ENCODE data around the gene SUCO. TPM values are rescaled to one million over a fixed set of nuclear protein-coding genes. Genes with fewer than 3 reads are reported as not detected.

The SUCO gene
- total RNA-seq, 1 experiment from 2014 or later: 37.7 TPM

DNA sequence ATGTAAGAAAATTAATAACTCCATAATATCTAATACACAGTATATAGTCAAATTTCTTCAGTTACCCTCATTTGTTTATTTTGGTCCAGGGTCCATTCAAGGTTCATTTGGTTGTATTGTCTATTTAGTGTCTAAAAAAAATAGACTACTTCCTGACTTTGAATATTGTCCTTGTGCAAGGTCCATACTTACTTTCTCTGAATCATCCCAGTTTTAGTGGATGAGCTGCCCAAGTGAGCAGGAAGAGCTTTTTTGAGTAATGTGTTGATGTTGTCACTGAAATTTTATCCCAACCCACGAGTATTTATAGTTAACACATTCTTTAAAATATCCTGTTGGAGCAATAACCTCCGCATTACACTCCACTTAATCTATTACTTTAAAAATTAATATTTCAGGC lies 80.3 kb downstream of the SUCO start:
- no peaks in the 10 kb centered on the region for H3K9me3 ChIP-seq (ENCODE audit: control insufficient read depth, low read depth, low read length)
- H3K9me3 Mint-ChIP-seq: peaks cover 10 to 11% of the 10 kb centered on the region in 2 experiments; a peak in 4 of 5 replicates
- H4K91ac ChIP-seq (ENCODE audit: insufficient read length, low read depth, low read length): no peak overlapping the region
- H4K20me1 ChIP-seq (ENCODE audit: control insufficient read depth, insufficient read depth, insufficient read length): no peaks in the 10 kb centered on the region
- no CpG with 5 or more reads among the region's 2 CpGs for WGBS (ENCODE audit: extremely low coverage, insufficient read length, low lambda C conversion rate)
- no peak overlapping the region for H3K14ac ChIP-seq (ENCODE audit: insufficient read depth, low read length)
- no peak overlapping the region for H4K8ac ChIP-seq (replicated peaks; ENCODE audit: insufficient read length, low read depth, low read length)
- H3K18ac ChIP-seq (ENCODE audit: insufficient read length, low read depth, low read length): no peak overlapping the region
- no peak overlapping the region for H2AFZ ChIP-seq (ENCODE audit: low read length)
- no peak overlapping the region for H3K27ac ChIP-seq (ENCODE audit: insufficient read length, low read depth, low read length)
- H3K4me1 Mint-ChIP-seq: peaks cover 4 to 7% of the 10 kb centered on the region in 2 experiments; a peak in 3 of 4 replicates
- H2BK15ac ChIP-seq (ENCODE audit: low read depth, low read length): no peak overlapping the region
- no peak for DNase-seq
- no peak overlapping the region for H2BK120ac ChIP-seq (ENCODE audit: low read depth, low read length, poor library complexity, severe bottlenecking)
- H3K4me3 Mint-ChIP-seq: no peak overlapping the region
- no peak overlapping the region for H4K5ac ChIP-seq (ENCODE audit: insufficient read length, low read depth, low read length)
- TF ChIP-seq, protein P1, sequence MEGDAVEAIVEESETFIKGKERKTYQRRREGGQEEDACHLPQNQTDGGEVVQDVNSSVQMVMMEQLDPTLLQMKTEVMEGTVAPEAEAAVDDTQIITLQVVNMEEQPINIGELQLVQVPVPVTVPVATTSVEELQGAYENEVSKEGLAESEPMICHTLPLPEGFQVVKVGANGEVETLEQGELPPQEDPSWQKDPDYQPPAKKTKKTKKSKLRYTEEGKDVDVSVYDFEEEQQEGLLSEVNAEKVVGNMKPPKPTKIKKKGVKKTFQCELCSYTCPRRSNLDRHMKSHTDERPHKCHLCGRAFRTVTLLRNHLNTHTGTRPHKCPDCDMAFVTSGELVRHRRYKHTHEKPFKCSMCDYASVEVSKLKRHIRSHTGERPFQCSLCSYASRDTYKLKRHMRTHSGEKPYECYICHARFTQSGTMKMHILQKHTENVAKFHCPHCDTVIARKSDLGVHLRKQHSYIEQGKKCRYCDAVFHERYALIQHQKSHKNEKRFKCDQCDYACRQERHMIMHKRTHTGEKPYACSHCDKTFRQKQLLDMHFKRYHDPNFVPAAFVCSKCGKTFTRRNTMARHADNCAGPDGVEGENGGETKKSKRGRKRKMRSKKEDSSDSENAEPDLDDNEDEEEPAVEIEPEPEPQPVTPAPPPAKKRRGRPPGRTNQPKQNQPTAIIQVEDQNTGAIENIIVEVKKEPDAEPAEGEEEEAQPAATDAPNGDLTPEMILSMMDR (conservative IDR thresholded peaks at IDR 0.05): no peak
- H3K27me3 Mint-ChIP-seq (ENCODE audit: low read depth): no peaks in the 10 kb centered on the region
- H3K23me2 ChIP-seq (ENCODE audit: insufficient read length, low read depth, low read length, poor library complexity, severe bottlenecking): no peaks in the 10 kb centered on the region
- no peak overlapping the region for H3K23ac ChIP-seq (ENCODE audit: insufficient read length, low read depth, low read length)
- no peak overlapping the region for H3K4ac ChIP-seq (ENCODE audit: low read depth, low read length)
- no peaks in the 10 kb centered on the region for H3K79me1 ChIP-seq (ENCODE audit: insufficient read depth, low read depth, low read length, poor library complexity, severe bottlenecking)
- H3K27ac Mint-ChIP-seq: no peak overlapping the region
- H2BK12ac ChIP-seq (ENCODE audit: insufficient read length, low read depth, low read length): no peak overlapping the region
- no peak overlapping the region for H3T11ph ChIP-seq (ENCODE audit: low read length)
- no peaks in the 10 kb centered on the region; the same call in 1 of the 2 replicates for H3K4me1 ChIP-seq (ENCODE audit: insufficient read depth, low read length)
- no peak overlapping the region for H3K4me2 ChIP-seq (ENCODE audit: insufficient read depth, insufficient read length, low read length)
- H2BK5ac ChIP-seq (ENCODE audit: insufficient read length, low read length): no peak overlapping the region
- no peak overlapping the region for H2BK20ac ChIP-seq (ENCODE audit: low read depth, low read length, poor library complexity, severe bottlenecking)
- no peaks in the 10 kb centered on the region for H3K27me3 ChIP-seq (ENCODE audit: insufficient read depth, low read length)
- no peaks in the 10 kb centered on the region for H3K79me2 ChIP-seq (ENCODE audit: insufficient read depth, low read length)
- no peak overlapping the region for H2AK5ac ChIP-seq (ENCODE audit: insufficient read length, low read length)
- H3K36me3 Mint-ChIP-seq (ENCODE audit: insufficient read depth in 1 of 3, low read depth in 3 of 3): peaks cover 10 to 36% (median 30%) of the 10 kb centered on the region in 3 experiments; a peak in 6 of 7 replicates
- no peak overlapping the region for H3K56ac ChIP-seq (ENCODE audit: insufficient read length, low read depth, low read length)
- H3K9ac ChIP-seq (ENCODE audit: extremely low read depth, insufficient read length, low read length): no peak overlapping the region

Data from H9 (cell line).